PC-3 (cell line): Measurements from ENCODE around the gene ACTL10. TPM values are rescaled to one million over a fixed set of nuclear protein-coding genes. Genes with fewer than 3 reads are reported as not detected.

ENCODE experiments used
- ATAC-seq: fragments of 200-7000 bp; cut with Tn5 transposase; 2 replicates; pipeline ENCODE4 v1.9.1; 2020; ENCODE audit warnings: mild to moderate bottlenecking, moderate library complexity
- BruUV-seq: library from RNA; stranded (reverse); fragments of 400-500 nt; replicated peaks from 2 replicates; lab custom pipeline; 2021; lab: Mats Ljungman, UMichigan
- CTCF ChIA-PET: fragments of 300-600 bp; sonication (Branson Sonifier 250); formaldehyde crosslinking; loops from one replicate; lab custom pipeline; 2022; ENCODE audit warnings: antibody characterized with exemption; lab: Charles Lee
- POLR2A ChIA-PET: fragments of 300-600 bp; sonication (Branson Sonifier 250); formaldehyde crosslinking; loops from one replicate; lab custom pipeline; 2022; ENCODE audit warnings: antibody characterized with exemption; ENCODE audit not compliant: unreplicated experiment; lab: Charles Lee
- DNase-seq: peaks from one replicate; pipeline ENCODE4 v3.0.0-alpha.2; 2015
- H2AFZ ChIP-seq: fragments of 300-600 bp; sonication (generic); 2 replicates; pipeline ENCODE4 v1.6.0; 2016; ENCODE audit warnings: antibody characterized with exemption, low read length
- H3F3A ChIP-seq: fragments of 300-600 bp; sonication (generic); one replicate; pipeline ENCODE4 v1.6.0; 2017; ENCODE audit warnings: antibody characterized with exemption, low read length, control low read depth, mild to moderate bottlenecking; ENCODE audit not compliant: unreplicated experiment
- H3K27ac ChIP-seq: fragments of 300-600 bp; sonication (generic); 2 replicates; pipeline ENCODE4 v1.5.1; 2016; ENCODE audit warnings: mild to moderate bottlenecking, low read length
- H3K27me3 ChIP-seq: fragments of 300-600 bp; sonication (generic); 2 replicates; pipeline ENCODE4 v1.6.1; 2016; ENCODE audit warnings: low read length, mixed read lengths
- H3K36me3 ChIP-seq: fragments of 300-600 bp; sonication (generic); 2 replicates; pipeline ENCODE4 v1.6.1; 2016; ENCODE audit warnings: low read depth, mixed run types, low read length, mixed read lengths
- H3K4me1 ChIP-seq: fragments of 300-600 bp; sonication (generic); 2 replicates; pipeline ENCODE4 v1.5.1; 2016; ENCODE audit warnings: low read length; ENCODE audit not compliant: insufficient read depth
- H3K4me2 ChIP-seq: fragments of 300-600 bp; sonication (generic); 2 replicates; pipeline ENCODE4 v1.6.0; 2016; ENCODE audit warnings: low read length
- H3K4me3 ChIP-seq: fragments of 300-600 bp; sonication (generic); 2 replicates; pipeline ENCODE4 v1.5.1; 2016; ENCODE audit warnings: mild to moderate bottlenecking, low read length, mixed read lengths
- H3K79me2 ChIP-seq: fragments of 300-600 bp; sonication (generic); 2 replicates; pipeline ENCODE4 v1.6.1; 2017; ENCODE audit warnings: low read length, mixed read lengths
- H3K9ac ChIP-seq: fragments of 300-600 bp; sonication (generic); 2 replicates; pipeline ENCODE4 v1.6.0; 2016; ENCODE audit warnings: mild to moderate bottlenecking, low read length
- H3K9me2 ChIP-seq: fragments of 300-600 bp; sonication (generic); replicated peaks from 2 replicates; pipeline ENCODE4 v1.6.1; 2016; ENCODE audit warnings: mixed run types, low read length, mixed read lengths
- H3K9me3 ChIP-seq: fragments of 300-600 bp; sonication (generic); 2 replicates; pipeline ENCODE4 v1.6.1; 2016; ENCODE audit warnings: low read length, mixed read lengths
- H4K20me1 ChIP-seq: fragments of 300-600 bp; sonication (generic); 2 replicates; pipeline ENCODE4 v1.6.1; 2016; ENCODE audit warnings: low read length, mixed read lengths
- EZH2 ChIP-seq: fragments of 300-600 bp; sonication (generic); IDR thresholded peaks from one replicate; pipeline ENCODE4 v1.6.1; 2017; ENCODE audit warnings: antibody characterized with exemption, mild to moderate bottlenecking, low read length; ENCODE audit not compliant: unreplicated experiment
- EZH2phosphoT487 ChIP-seq: fragments of 300-600 bp; sonication (generic); IDR thresholded peaks from 2 replicates; pipeline ENCODE4 v1.6.1; 2018; ENCODE audit warnings: mild to moderate bottlenecking, antibody characterized with exemption, low read length, borderline replicate concordance
- intact Hi-C: fragments of 100-400 bp; cut with micrococcal nuclease; formaldehyde crosslinking; loops from 2 replicates; pipeline ENCODE4 v1.9.0; 2023
- total RNA-seq: library from RNA; depleted of rRNA; stranded (reverse); fragments of >200 nt; gene quantifications from 2 replicates; pipeline ENCODE4 v1.2.3, GENCODE V29; 2014
- TF ChIP-seq, protein P1 (sequence below): fragments of 300-600 bp; sonication (generic); conservative IDR thresholded peaks from 2 replicates; pipeline ENCODE4 v1.5.1; 2017; ENCODE audit warnings: antibody characterized with exemption, low read depth, mild to moderate bottlenecking, low read length

The ACTL10 gene
- total RNA-seq, 1 experiment from 2014 or later: 1.6 TPM

DNA sequence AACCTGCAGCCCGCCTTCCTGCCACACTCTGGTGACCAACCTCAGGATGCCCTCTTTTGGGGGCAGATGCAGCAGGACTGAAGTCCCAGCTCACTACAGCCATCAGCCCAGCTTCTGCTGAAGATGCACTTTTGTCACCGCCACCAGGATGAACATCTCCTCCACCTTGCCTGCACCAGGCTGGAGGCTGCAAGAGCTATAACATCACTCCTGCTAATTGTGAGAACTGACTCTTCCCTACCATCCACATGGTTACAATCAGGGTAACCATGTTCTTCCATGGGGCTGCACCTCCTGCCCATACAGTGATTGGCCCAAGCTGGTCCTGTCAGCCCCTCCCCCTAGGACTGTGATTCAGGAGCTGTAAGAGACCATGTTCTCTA, 2.0 kb upstream of the ACTL10 start:
- H3K4me3 ChIP-seq: no peak overlapping the region
- H3K9me2 ChIP-seq: no peaks in the 10 kb centered on the region
- no peaks in the 10 kb centered on the region for H3F3A ChIP-seq
- H3K27me3 ChIP-seq: no peaks in the 10 kb centered on the region
- H4K20me1 ChIP-seq: no peaks in the 10 kb centered on the region
- TF ChIP-seq EZH2: no peak
- no peak for TF ChIP-seq EZH2phosphoT487
- TF ChIP-seq, protein P1, sequence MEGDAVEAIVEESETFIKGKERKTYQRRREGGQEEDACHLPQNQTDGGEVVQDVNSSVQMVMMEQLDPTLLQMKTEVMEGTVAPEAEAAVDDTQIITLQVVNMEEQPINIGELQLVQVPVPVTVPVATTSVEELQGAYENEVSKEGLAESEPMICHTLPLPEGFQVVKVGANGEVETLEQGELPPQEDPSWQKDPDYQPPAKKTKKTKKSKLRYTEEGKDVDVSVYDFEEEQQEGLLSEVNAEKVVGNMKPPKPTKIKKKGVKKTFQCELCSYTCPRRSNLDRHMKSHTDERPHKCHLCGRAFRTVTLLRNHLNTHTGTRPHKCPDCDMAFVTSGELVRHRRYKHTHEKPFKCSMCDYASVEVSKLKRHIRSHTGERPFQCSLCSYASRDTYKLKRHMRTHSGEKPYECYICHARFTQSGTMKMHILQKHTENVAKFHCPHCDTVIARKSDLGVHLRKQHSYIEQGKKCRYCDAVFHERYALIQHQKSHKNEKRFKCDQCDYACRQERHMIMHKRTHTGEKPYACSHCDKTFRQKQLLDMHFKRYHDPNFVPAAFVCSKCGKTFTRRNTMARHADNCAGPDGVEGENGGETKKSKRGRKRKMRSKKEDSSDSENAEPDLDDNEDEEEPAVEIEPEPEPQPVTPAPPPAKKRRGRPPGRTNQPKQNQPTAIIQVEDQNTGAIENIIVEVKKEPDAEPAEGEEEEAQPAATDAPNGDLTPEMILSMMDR: no peak
- no peak overlapping the region for H3K9ac ChIP-seq
- no TSS peak for BruUV-seq
- no peak overlapping the region for H2AFZ ChIP-seq
- H3K9me3 ChIP-seq: no peaks in the 10 kb centered on the region
- ATAC-seq (no peak), DNase-seq (no peak)
- peaks cover 9% of the 10 kb centered on the region; the same call in 1 of the 2 replicates for H3K36me3 ChIP-seq
- ChIA-PET CTCF (interaction anchor here (0.6 kb wide), 1 partner anchor 149 kb away, joined by 12 read pairs; no protein-coding TSS in a partner anchor), POLR2A (interaction anchor here (1.0 kb wide), 1 partner anchor 175 kb away, joined by 4 read pairs; the partner anchor contains the start of gene CBFA2T2)
- peak overlapping the region; percentile 98; the same call in 1 of the 2 replicates for H3K4me2 ChIP-seq
- 0 out of 2 replicates have a peak, but pooled peaks cover 7% of the 10 kb centered on the region for H3K79me2 ChIP-seq
- intact Hi-C loops: loop anchor here (5.0 kb wide), 1 partner anchor 207 kb away; no protein-coding TSS in a partner anchor
- no peak overlapping the region for H3K27ac ChIP-seq
- H3K4me1 ChIP-seq: peaks cover 25% of the 10 kb centered on the region; the same call in 1 of the 2 replicates

- peak; percentile 27 for DNase-seq
- Histone ChIP-seq H3K27ac (peak overlapping the region; percentile 10; the same call in 1 of the 2 replicates), H3K9me2 (no peaks in the 10 kb centered on the region), H4K20me1 (no peaks in the 10 kb centered on the region), H3K4me2 (peak overlapping the region; percentile 84), H3K9ac (peak overlapping the region; percentile 42), H3F3A (no peaks in the 10 kb centered on the region), H3K27me3 (no peaks in the 10 kb centered on the region), H3K9me3 (no peaks in the 10 kb centered on the region), H3K36me3 (peaks cover 14% of the 10 kb centered on the region; the same call in 1 of the 2 replicates), H3K79me2 (peaks cover 14% of the 10 kb centered on the region), H3K4me3 (peak overlapping the region; percentile 65), H3K4me1 (peaks cover 25% of the 10 kb centered on the region; the same call in 1 of the 2 replicates), H2AFZ (peak overlapping the region; percentile 68)
- TF ChIP-seq EZH2 (no peak), EZH2phosphoT487 (peak; percentile 72)
- ATAC-seq: peak; percentile 8
- CTCF ChIA-PET: interaction anchor here (0.5 to 1.3 kb wide), 5 partner anchors 20 to 222 kb away, joined by 3 to 9 read pairs (median 3); no protein-coding TSS in a partner anchor
- no TSS peak for BruUV-seq
- intact Hi-C loops: loop anchor here (5.0 kb wide), 1 partner anchor 210 kb away; no protein-coding TSS in a partner anchor
- POLR2A ChIA-PET: interaction anchor here (0.6 to 0.7 kb wide), 2 partner anchors 61 to 762 kb away, joined by 4 to 5 read pairs; no protein-coding TSS in a partner anchor
These were observed 517 bp downstream of the ACTL10 start for GRCh38 chr20:33667245-33667675.

DNA sequence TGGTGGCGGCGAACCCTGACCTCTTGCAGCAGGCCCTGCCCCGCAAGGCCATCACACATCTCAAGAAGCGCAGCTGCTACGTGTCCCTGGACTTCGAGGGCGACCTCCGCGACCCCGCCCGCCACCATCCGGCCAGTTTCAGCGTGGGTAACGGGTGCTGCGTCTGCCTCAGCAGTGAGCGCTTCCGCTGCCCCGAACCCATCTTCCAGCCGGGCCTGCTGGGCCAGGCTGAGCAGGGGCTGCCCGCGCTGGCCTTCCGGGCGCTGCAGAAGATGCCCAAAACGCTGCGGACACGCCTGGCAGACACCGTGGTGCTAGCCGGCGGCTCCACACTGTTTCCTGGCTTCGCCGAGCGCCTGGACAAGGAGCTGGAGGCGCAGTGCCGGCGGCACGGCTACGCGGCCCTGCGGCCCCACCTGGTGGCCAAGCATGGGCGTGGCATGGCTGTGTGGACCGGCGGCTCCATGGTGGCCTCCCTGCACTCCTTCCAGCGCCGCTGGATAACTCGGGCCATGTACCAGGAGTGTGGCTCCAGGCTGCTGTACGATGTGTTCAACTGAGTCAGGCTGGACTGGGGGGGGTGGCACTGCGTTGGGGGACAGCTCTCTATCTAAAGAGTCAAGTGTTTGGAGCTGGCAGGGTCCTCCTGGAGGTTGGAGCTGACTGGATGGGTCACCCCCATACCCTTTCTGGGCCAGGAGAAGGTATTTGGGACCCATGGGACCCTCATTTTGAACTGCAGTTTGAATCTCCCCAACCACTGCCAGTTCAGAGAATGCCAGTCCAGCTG, 1.1 kb downstream of the ACTL10 start:
- Histone ChIP-seq H3K9me3 (no peaks in the 10 kb centered on the region), H3K4me1 (peaks cover 28% of the 10 kb centered on the region; the same call in 1 of the 2 replicates), H2AFZ (peak overlapping the region; percentile 68), H3K9me2 (no peaks in the 10 kb centered on the region), H3K36me3 (peaks cover 14% of the 10 kb centered on the region; the same call in 1 of the 2 replicates), H3K79me2 (peaks cover 20% of the 10 kb centered on the region), H3F3A (no peaks in the 10 kb centered on the region), H4K20me1 (no peaks in the 10 kb centered on the region), H3K4me2 (peak overlapping the region; percentile 84), H3K27me3 (no peaks in the 10 kb centered on the region), H3K4me3 (peak overlapping the region; percentile 65), H3K9ac (peak overlapping the region; percentile 42; the same call in 1 of the 2 replicates), H3K27ac (peak overlapping the region; percentile 10; the same call in 1 of the 2 replicates)
- BruUV-seq: no TSS peak
- ChIA-PET CTCF (interaction anchor here (0.5 to 1.3 kb wide), 6 partner anchors 21 to 223 kb away, joined by 3 to 9 read pairs (median 3); no protein-coding TSS in a partner anchor), POLR2A (interaction anchor here (0.7 kb wide), 1 partner anchor 178 kb away, joined by 4 read pairs; the partner anchor contains the start of gene CBFA2T2)
- DNase-seq: peak; percentile 76
- intact Hi-C loops: loop anchor here (5.0 kb wide), 1 partner anchor 211 kb away; no protein-coding TSS in a partner anchor
- peak; percentile 43 for ATAC-seq
- no peak for TF ChIP-seq EZH2
- TF ChIP-seq, protein P1: peak; percentile 85
